A549 (cell line): Measurements from ENCODE around the gene MMD.

Source experiments
- CBX2 ChIP-seq: fragments of 200-600 bp; sonication (generic); IDR thresholded peaks from 2 replicates; pipeline ENCODE4 v1.6.1; 2016; ENCODE audit warnings: low read depth, mild to moderate bottlenecking, borderline replicate concordance
- EHF ChIP-seq: fragments of 250-450 bp; sonication (Bioruptor Pico); IDR thresholded peaks from 2 replicates; pipeline ENCODE4 v1.5.0; 2020; ENCODE audit warnings: mild to moderate bottlenecking
- EP300 ChIP-seq, 2 experiments: fragments of >200 bp; sonication (Bioruptor Twin); formaldehyde crosslinking; IDR thresholded peaks; 2 replicates in 1 of 2; 3 replicates in 1 of 2; pipeline ENCODE4 v1.6.1; 2016 to 2017
- TF ChIP-seq, protein P1 (sequence below): fragments of >200 bp; sonication (Bioruptor Twin); formaldehyde crosslinking; IDR thresholded peaks from 3 replicates; pipeline ENCODE4 v1.5.1; 2016

DNA sequence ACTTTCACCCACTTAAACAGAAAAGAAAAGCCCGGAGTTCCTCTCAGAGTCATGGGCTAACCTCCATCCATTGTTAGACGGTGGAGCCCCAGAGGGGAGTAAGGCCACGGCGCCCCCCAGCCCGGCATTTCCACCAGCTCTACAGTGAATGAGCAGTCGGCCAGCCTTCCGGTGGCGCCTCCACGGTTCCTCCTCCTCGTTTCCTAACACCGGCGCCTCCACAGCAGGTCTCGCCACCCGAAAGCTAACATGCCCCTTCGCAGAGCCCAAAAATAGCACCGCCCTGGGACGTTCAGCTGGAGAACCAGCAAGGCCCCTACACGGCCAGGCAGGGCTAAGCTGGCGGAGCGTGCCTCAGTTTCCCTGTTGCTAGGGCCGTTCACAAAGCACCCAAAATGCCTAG, 858 bp downstream of the MMD start:
- TF ChIP-seq EP300 (IDR thresholded peaks at IDR 0.05) (no peak), CBX2 (no peak), EHF (CRISPR knock-in tag) (no peak)
- TF ChIP-seq, protein P1, sequence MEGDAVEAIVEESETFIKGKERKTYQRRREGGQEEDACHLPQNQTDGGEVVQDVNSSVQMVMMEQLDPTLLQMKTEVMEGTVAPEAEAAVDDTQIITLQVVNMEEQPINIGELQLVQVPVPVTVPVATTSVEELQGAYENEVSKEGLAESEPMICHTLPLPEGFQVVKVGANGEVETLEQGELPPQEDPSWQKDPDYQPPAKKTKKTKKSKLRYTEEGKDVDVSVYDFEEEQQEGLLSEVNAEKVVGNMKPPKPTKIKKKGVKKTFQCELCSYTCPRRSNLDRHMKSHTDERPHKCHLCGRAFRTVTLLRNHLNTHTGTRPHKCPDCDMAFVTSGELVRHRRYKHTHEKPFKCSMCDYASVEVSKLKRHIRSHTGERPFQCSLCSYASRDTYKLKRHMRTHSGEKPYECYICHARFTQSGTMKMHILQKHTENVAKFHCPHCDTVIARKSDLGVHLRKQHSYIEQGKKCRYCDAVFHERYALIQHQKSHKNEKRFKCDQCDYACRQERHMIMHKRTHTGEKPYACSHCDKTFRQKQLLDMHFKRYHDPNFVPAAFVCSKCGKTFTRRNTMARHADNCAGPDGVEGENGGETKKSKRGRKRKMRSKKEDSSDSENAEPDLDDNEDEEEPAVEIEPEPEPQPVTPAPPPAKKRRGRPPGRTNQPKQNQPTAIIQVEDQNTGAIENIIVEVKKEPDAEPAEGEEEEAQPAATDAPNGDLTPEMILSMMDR, result no peak; the same call in 2 of the 3 replicates
